ENCODE measurements around the gene NUMA1. TPM values are rescaled to one million over a fixed set of nuclear protein-coding genes. Genes with fewer than 3 reads are reported as not detected.

Gene NUMA1
- total and polyA plus RNA-seq, 9 of the 15 experiments (the other 6 are each of a cell fraction or from before 2014, with no cell fraction given), result 4.1 to 104 (median 51.2) TPM

DNA sequence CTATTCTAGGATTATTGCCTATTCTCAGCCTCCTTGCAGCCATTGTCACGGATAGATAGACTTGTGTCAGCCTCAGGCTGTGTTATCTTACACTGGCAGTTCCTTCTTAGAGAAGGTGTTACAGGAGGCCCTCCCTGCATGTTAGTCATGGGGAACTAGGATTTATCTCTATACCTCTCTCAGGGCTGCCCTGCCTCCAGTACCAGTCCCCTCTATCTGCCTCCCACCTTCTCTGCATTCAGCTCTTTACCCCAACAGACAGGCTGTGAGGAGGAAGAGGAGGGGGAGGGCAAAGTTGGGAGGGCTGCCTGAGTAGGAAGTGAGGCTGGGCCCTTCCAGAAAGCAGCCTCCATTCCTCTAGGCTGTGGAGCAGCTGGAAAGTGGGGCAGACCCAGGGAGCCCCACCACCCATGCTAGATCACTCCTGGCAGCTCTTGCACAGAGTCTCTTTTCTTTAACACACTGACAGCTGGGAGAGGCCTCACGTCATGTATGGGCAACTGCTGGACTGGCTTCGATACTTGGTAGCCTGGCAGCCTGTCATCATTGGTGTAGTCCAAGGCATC lies 84.5 kb downstream of the NUMA1 start (continued):
- peak; percentile 43; the same call in 1 of the 2 replicates for TF ChIP-seq MYC (IDR thresholded peaks at IDR 0.05; ENCODE audit: low read depth, low read length)
- no peak for TF ChIP-seq MYC (CRISPR knock-in tag; IDR thresholded peaks at IDR 0.05; ENCODE audit: borderline replicate concordance, low read depth)
- TF ChIP-seq SMARCC2 (IDR thresholded peaks at IDR 0.05; ENCODE audit: low read depth), result peak; percentile 58; the same call in 1 of the 2 replicates
- peak; percentile 59; the same call in 1 of the 2 replicates for TF ChIP-seq MTA3 (IDR thresholded peaks at IDR 0.05; ENCODE audit: borderline replicate concordance)
- TF ChIP-seq, protein P1, sequence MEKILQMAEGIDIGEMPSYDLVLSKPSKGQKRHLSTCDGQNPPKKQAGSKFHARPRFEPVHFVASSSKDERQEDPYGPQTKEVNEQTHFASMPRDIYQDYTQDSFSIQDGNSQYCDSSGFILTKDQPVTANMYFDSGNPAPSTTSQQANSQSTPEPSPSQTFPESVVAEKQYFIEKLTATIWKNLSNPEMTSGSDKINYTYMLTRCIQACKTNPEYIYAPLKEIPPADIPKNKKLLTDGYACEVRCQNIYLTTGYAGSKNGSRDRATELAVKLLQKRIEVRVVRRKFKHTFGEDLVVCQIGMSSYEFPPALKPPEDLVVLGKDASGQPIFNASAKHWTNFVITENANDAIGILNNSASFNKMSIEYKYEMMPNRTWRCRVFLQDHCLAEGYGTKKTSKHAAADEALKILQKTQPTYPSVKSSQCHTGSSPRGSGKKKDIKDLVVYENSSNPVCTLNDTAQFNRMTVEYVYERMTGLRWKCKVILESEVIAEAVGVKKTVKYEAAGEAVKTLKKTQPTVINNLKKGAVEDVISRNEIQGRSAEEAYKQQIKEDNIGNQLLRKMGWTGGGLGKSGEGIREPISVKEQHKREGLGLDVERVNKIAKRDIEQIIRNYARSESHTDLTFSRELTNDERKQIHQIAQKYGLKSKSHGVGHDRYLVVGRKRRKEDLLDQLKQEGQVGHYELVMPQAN (IDR thresholded peaks at IDR 0.05; ENCODE audit: borderline replicate concordance), result no peak
- no peak for TF ChIP-seq NFIX (CRISPR knock-in tag; IDR thresholded peaks at IDR 0.05; ENCODE audit: low read depth)
- peak; percentile 92 for TF ChIP-seq SMARCA4 (IDR thresholded peaks at IDR 0.05)
- no peak for TF ChIP-seq SMARCB1 (IDR thresholded peaks at IDR 0.05; ENCODE audit: insufficient read length, low read depth)
- TF ChIP-seq FOS (IDR thresholded peaks at IDR 0.05; ENCODE audit: extremely low read depth, insufficient read length), result no peak
- TF ChIP-seq KLF1 (tag; IDR thresholded peaks at IDR 0.05), result no peak
- no peak for TF ChIP-seq PCBP1 (IDR thresholded peaks at IDR 0.05; ENCODE audit: low read depth, low read length, poor library complexity, severe bottlenecking)
- no peak for TF ChIP-seq ADNP (tag; IDR thresholded peaks at IDR 0.05)
- TF ChIP-seq HCFC1 (IDR thresholded peaks at IDR 0.05; ENCODE audit: low read depth, low read length), result no peak
- TF ChIP-seq ZNF239 (CRISPR knock-in tag; IDR thresholded peaks at IDR 0.05), result no peak
- TF ChIP-seq KLF13 (tag; IDR thresholded peaks at IDR 0.05; ENCODE audit: borderline replicate concordance, low read depth), result no peak
- TF ChIP-seq ZNF445 (CRISPR knock-in tag; IDR thresholded peaks at IDR 0.05; ENCODE audit: low read depth), result no peak
- TF ChIP-seq HMG20A (CRISPR knock-in tag; conservative IDR thresholded peaks at IDR 0.05), result no peak
- TF ChIP-seq, protein P2, sequence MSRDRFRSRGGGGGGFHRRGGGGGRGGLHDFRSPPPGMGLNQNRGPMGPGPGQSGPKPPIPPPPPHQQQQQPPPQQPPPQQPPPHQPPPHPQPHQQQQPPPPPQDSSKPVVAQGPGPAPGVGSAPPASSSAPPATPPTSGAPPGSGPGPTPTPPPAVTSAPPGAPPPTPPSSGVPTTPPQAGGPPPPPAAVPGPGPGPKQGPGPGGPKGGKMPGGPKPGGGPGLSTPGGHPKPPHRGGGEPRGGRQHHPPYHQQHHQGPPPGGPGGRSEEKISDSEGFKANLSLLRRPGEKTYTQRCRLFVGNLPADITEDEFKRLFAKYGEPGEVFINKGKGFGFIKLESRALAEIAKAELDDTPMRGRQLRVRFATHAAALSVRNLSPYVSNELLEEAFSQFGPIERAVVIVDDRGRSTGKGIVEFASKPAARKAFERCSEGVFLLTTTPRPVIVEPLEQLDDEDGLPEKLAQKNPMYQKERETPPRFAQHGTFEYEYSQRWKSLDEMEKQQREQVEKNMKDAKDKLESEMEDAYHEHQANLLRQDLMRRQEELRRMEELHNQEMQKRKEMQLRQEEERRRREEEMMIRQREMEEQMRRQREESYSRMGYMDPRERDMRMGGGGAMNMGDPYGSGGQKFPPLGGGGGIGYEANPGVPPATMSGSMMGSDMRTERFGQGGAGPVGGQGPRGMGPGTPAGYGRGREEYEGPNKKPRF (IDR thresholded peaks at IDR 0.05; ENCODE audit: low read depth, low read length), result no peak
- TF ChIP-seq CBX3 (IDR thresholded peaks at IDR 0.05; ENCODE audit: borderline replicate concordance in 1 of 2, low read length in 2 of 2), result peak in 1 of 2 experiments; percentile 86; a peak in 1 of 3 replicates
- no peak for TF ChIP-seq ASH1L (IDR thresholded peaks at IDR 0.05; ENCODE audit: borderline replicate concordance, low read depth, partially characterized antibody)
- TF ChIP-seq NELFE (IDR thresholded peaks at IDR 0.05; ENCODE audit: insufficient read depth, insufficient read length), result no peak
- no peak for TF ChIP-seq HNRNPH1 (optimal IDR thresholded peaks at IDR 0.05; ENCODE audit: low read depth, low read length)
- peak; percentile 97 for TF ChIP-seq TEAD4 (IDR thresholded peaks at IDR 0.05; ENCODE audit: low read length)
- no peak for TF ChIP-seq TEAD4 (CRISPR knock-in tag; IDR thresholded peaks at IDR 0.05; ENCODE audit: borderline replicate concordance)
- 0 out of 2 replicates have a peak, but pooled peaks have one; percentile 4 for TF ChIP-seq HNRNPUL1 (IDR thresholded peaks at IDR 0.05; ENCODE audit: low read length)
- TF ChIP-seq PCBP2 (IDR thresholded peaks at IDR 0.05; ENCODE audit: low read depth, low read length, poor library complexity, severe bottlenecking), result no peak
- TF ChIP-seq GABPB1 (CRISPR knock-in tag; IDR thresholded peaks at IDR 0.05), result no peak

All from K562 (cell line).